HG03135 (cell line): ENCODE results near the gene P2RY6.
"Not testable (repeated sequence)": the region's sequence is repeated elsewhere in the genome, so short reads cannot be mapped to it uniquely, and the experiment has no call there.

Experiments
- ATAC-seq: cut with Tn5 transposase; IDR thresholded peaks from one replicate; pipeline ENCODE4 v1.9.1; 2021; ENCODE audit warnings: mild to moderate bottlenecking, moderate library complexity; ENCODE audit not compliant: unreplicated experiment

Gene P2RY6

GRCh38 chr11:73259406-73260126, 12.6 kb upstream of the P2RY6 start:
- no peak for ATAC-seq

GRCh38 chr11:73260127-73260457, 12.0 kb upstream of the P2RY6 start:
- ATAC-seq, result no peak

- no peak for ATAC-seq
Measured at GRCh38 chr11:73262851-73263495, 9.2 kb upstream of the P2RY6 start.

- ATAC-seq, result no peak
Measured at GRCh38 chr11:73263640-73264039, 8.5 kb upstream of the P2RY6 start.

- no peak for ATAC-seq
Measured at GRCh38 chr11:73265278-73265810, 6.8 kb upstream of the P2RY6 start.

- no peak for ATAC-seq
Measured at GRCh38 chr11:73265853-73266645, 6.1 kb upstream of the P2RY6 start.

GRCh38 chr11:73266646-73267020, 5.5 kb upstream of the P2RY6 start:
- ATAC-seq, result no peak

- no peak for ATAC-seq
Measured at GRCh38 chr11:73267122-73267846, 4.9 kb upstream of the P2RY6 start.

GRCh38 chr11:73267906-73268540, 4.1 kb upstream of the P2RY6 start:
- no peak for ATAC-seq

GRCh38 chr11:73268671-73269271, 3.4 kb upstream of the P2RY6 start:
- ATAC-seq, result no peak

GRCh38 chr11:73269459-73270015, 2.6 kb upstream of the P2RY6 start:
- no peak for ATAC-seq

- ATAC-seq, result no peak
Measured at GRCh38 chr11:73270016-73270854, 1.9 kb upstream of the P2RY6 start.

- ATAC-seq, result no peak
Measured at GRCh38 chr11:73270855-73271477, 1.2 kb upstream of the P2RY6 start.

- not testable (repeated sequence) for ATAC-seq
Measured at GRCh38 chr11:73271478-73271865, 666 bp upstream of the P2RY6 start.

- ATAC-seq, result no peak
Measured at GRCh38 chr11:73272680-73273038, 521 bp downstream of the P2RY6 start.

GRCh38 chr11:73273222-73273895, 1.2 kb downstream of the P2RY6 start:
- ATAC-seq, result no peak

GRCh38 chr11:73274191-73274590, 2.1 kb downstream of the P2RY6 start:
- ATAC-seq, result not testable (repeated sequence)

- no peak for ATAC-seq
Measured at GRCh38 chr11:73274722-73275380, 2.7 kb downstream of the P2RY6 start.
